H9 (cell line): ENCODE measurements around the gene NCAPH2. TPM values are rescaled to one million over a fixed set of nuclear protein-coding genes. Genes with fewer than 3 reads are reported as not detected.
A peak's percentile ranks its signal among the peaks of the same experiment; 100 is the strongest.

Experiments
- DNase-seq: peaks from one replicate; pipeline ENCODE4 v3.0.0-alpha.2; 2017
- H2AFZ ChIP-seq: one replicate; pipeline ENCODE4 v1.6.1; 2013; ENCODE audit warnings: mild to moderate bottlenecking, low read length, control low read depth, moderate library complexity
- H2AK5ac ChIP-seq: 2 replicates; pipeline ENCODE4 v1.6.1; 2013; ENCODE audit warnings: low read length, control low read depth, mixed read lengths; ENCODE audit not compliant: insufficient read length
- H2BK120ac ChIP-seq: one replicate; pipeline ENCODE4 v1.6.1; 2013; ENCODE audit warnings: low read depth, mild to moderate bottlenecking, low read length, control low read depth, inconsistent platforms; ENCODE audit not compliant: poor library complexity, severe bottlenecking
- H2BK12ac ChIP-seq: 2 replicates; pipeline ENCODE4 v1.6.1; 2013; ENCODE audit warnings: low read length, control low read depth, mixed read lengths, low read depth; ENCODE audit not compliant: insufficient read length
- H2BK15ac ChIP-seq: 2 replicates; pipeline ENCODE4 v1.6.1; 2013; ENCODE audit warnings: low read depth, low read length, control low read depth
- H2BK20ac ChIP-seq: one replicate; pipeline ENCODE4 v1.6.1; 2013; ENCODE audit warnings: low read depth, mild to moderate bottlenecking, low read length, control low read depth, inconsistent platforms; ENCODE audit not compliant: poor library complexity, severe bottlenecking
- H2BK5ac ChIP-seq: 2 replicates; pipeline ENCODE4 v1.6.1; 2013; ENCODE audit warnings: low read length, control low read depth, mixed read lengths; ENCODE audit not compliant: insufficient read length
- H3K14ac ChIP-seq: 2 replicates; pipeline ENCODE4 v1.6.1; 2013; ENCODE audit warnings: low read length, control low read depth; ENCODE audit not compliant: insufficient read depth
- H3K18ac ChIP-seq: 2 replicates; pipeline ENCODE4 v1.6.1; 2013; ENCODE audit warnings: low read depth, mild to moderate bottlenecking, mixed read lengths, low read length, control low read depth; ENCODE audit not compliant: insufficient read length
- H3K23ac ChIP-seq: 2 replicates; pipeline ENCODE4 v1.6.1; 2013; ENCODE audit warnings: low read length, control low read depth, mixed read lengths, low read depth; ENCODE audit not compliant: insufficient read length
- H3K23me2 ChIP-seq: 2 replicates; pipeline ENCODE4 v1.6.1; 2013; ENCODE audit warnings: low read depth, mild to moderate bottlenecking, mixed read lengths, low read length, control low read depth; ENCODE audit not compliant: insufficient read length, poor library complexity, severe bottlenecking
- H3K27ac ChIP-seq: 2 replicates; pipeline ENCODE4 v1.5.1; 2013; ENCODE audit warnings: low read length, control low read depth, mixed read lengths, low read depth; ENCODE audit not compliant: insufficient read length
- H3K27me3 ChIP-seq: 2 replicates; pipeline ENCODE4 v1.6.1; 2013; ENCODE audit warnings: low read length, control low read depth, inconsistent platforms; ENCODE audit not compliant: insufficient read depth
- H3K4ac ChIP-seq: 2 replicates; pipeline ENCODE4 v1.6.1; 2013; ENCODE audit warnings: low read depth, mild to moderate bottlenecking, control low read depth, inconsistent platforms, low read length, moderate library complexity
- H3K4me1 ChIP-seq: 2 replicates; pipeline ENCODE4 v1.6.1; 2013; ENCODE audit warnings: low read length, control low read depth, inconsistent platforms; ENCODE audit not compliant: insufficient read depth
- H3K4me2 ChIP-seq: 2 replicates; pipeline ENCODE4 v1.6.1; 2013; ENCODE audit warnings: low read length, control low read depth, mixed read lengths; ENCODE audit not compliant: insufficient read length, insufficient read depth
- H3K56ac ChIP-seq: 2 replicates; pipeline ENCODE4 v1.6.1; 2013; ENCODE audit warnings: low read depth, mild to moderate bottlenecking, mixed read lengths, low read length, control low read depth; ENCODE audit not compliant: insufficient read length
- H3K79me1 ChIP-seq: 2 replicates; pipeline ENCODE4 v1.6.1; 2013; ENCODE audit warnings: low read depth, mild to moderate bottlenecking, moderate library complexity, low read length, control low read depth, inconsistent platforms; ENCODE audit not compliant: insufficient read depth, poor library complexity, severe bottlenecking
- H3K79me2 ChIP-seq: 2 replicates; pipeline ENCODE4 v1.6.1; 2013; ENCODE audit warnings: low read length, control low read depth, inconsistent platforms; ENCODE audit not compliant: insufficient read depth
- H3K9ac ChIP-seq: 2 replicates; pipeline ENCODE4 v1.6.1; 2013; ENCODE audit warnings: low read length, control low read depth, mixed read lengths; ENCODE audit not compliant: insufficient read length; ENCODE audit errors: extremely low read depth
- H3K9me3 ChIP-seq: one replicate; pipeline ENCODE4 v1.6.1; 2013; ENCODE audit warnings: low read depth, low read length, inconsistent platforms; ENCODE audit not compliant: control insufficient read depth
- H3T11ph ChIP-seq: one replicate; pipeline ENCODE4 v1.6.1; 2013; ENCODE audit warnings: mild to moderate bottlenecking, low read length, control low read depth, inconsistent platforms
- H4K20me1 ChIP-seq: one replicate; pipeline ENCODE4 v1.6.1; 2013; ENCODE audit not compliant: control insufficient read depth, insufficient read length, insufficient read depth
- H4K5ac ChIP-seq: 2 replicates; pipeline ENCODE4 v1.6.1; 2013; ENCODE audit warnings: low read depth, mild to moderate bottlenecking, mixed read lengths, low read length, control low read depth; ENCODE audit not compliant: insufficient read length
- H4K8ac ChIP-seq: replicated peaks from 2 replicates; pipeline ENCODE4 v1.6.1; 2013; ENCODE audit warnings: low read length, control low read depth, mixed read lengths, low read depth; ENCODE audit not compliant: insufficient read length
- H4K91ac ChIP-seq: 2 replicates; pipeline ENCODE4 v1.6.1; 2013; ENCODE audit warnings: low read depth, mild to moderate bottlenecking, moderate library complexity, mixed read lengths, low read length, control low read depth; ENCODE audit not compliant: insufficient read length
- H3K27ac Mint-ChIP-seq, 3 experiments: 2 replicates in 2 of 3; 3 replicates in 1 of 3; pipeline ENCODE4 v1.8.0; 2020 to 2021; ENCODE audit warnings: mixed read lengths in 3 of 3, mild to moderate bottlenecking in 1 of 3, moderate library complexity in 1 of 3
- H3K27me3 Mint-ChIP-seq: 2 replicates; pipeline ENCODE4 v1.8.0; 2021; ENCODE audit warnings: low read depth, mild to moderate bottlenecking, moderate library complexity, mixed read lengths
- H3K36me3 Mint-ChIP-seq, 3 experiments: 2 replicates in 2 of 3; 3 replicates in 1 of 3; pipeline ENCODE4 v1.8.0; 2020 to 2021; ENCODE audit warnings: low read depth in 3 of 3, mixed read lengths in 3 of 3; ENCODE audit not compliant: insufficient read depth in 1 of 3
- H3K4me1 Mint-ChIP-seq, 2 experiments: 2 replicates each; pipeline ENCODE4 v1.8.0; 2020; ENCODE audit warnings: mixed read lengths in 2 of 2
- H3K4me3 Mint-ChIP-seq, 2 experiments: 2 replicates in 1 of 2; 3 replicates in 1 of 2; pipeline ENCODE4 v1.8.0; 2020 to 2021; ENCODE audit warnings: mild to moderate bottlenecking in 2 of 2, mixed read lengths in 2 of 2, moderate library complexity in 1 of 2
- H3K9me3 Mint-ChIP-seq, 2 experiments: 2 replicates in 1 of 2; 3 replicates in 1 of 2; pipeline ENCODE4 v1.8.0; 2020; ENCODE audit warnings: mild to moderate bottlenecking in 2 of 2, mixed read lengths in 2 of 2, moderate library complexity in 1 of 2
- WGBS: extraction: QIAGEN DNeasy Blood & Tissue Kit; methylation state at CpG from one replicate; pipeline ENCODE4 v1.1.7; 2013; ENCODE audit warnings: missing lambda C conversion rate, low lambda C conversion rate, mixed read lengths; ENCODE audit not compliant: insufficient read length; ENCODE audit errors: extremely low coverage; 5-methylcytosine and 5-hydroxymethylcytosine counted together
- total RNA-seq: library from RNA; stranded (reverse); gene quantifications from 2 replicates; pipeline ENCODE4 v1.2.1, GENCODE V29; 2021
- TF ChIP-seq, protein P1 (sequence below): fragments of 200-600 bp; sonication (generic); conservative IDR thresholded peaks from 3 replicates; pipeline ENCODE4 v1.8.0; 2021; ENCODE audit warnings: antibody characterized with exemption, mild to moderate bottlenecking

NCAPH2 gene
- total RNA-seq, 1 experiment from 2014 or later: 76.2 TPM

DNA sequence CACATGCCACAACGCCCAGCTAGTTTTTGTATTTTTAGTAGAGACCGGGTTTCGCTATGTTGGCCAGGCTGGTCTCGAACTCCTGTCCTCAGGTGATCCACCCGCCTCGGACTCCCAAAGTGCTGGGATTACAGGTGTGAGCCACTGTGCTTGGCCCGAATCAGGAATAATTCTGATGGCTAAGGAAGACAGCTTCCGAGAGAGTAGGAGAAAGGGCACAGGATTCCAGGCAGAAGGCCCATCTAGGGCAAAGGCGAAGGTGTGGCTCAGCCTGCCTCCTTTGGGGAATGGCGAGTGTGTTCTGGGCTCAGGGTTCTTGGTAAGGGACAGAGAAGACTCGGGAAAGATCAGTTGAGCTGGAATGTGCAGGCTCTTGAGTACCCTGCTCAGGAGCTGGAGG lies 56.3 kb downstream of the NCAPH2 start:
- Histone ChIP-seq H3K9me3 (no peaks in the 10 kb centered on the region), H3K23ac (no peak overlapping the region), H3K27me3 (no peaks in the 10 kb centered on the region), H2BK12ac (no peak overlapping the region), H4K5ac (no peak overlapping the region), H3K23me2 (no peaks in the 10 kb centered on the region), H3K56ac (no peak overlapping the region), H2BK20ac (no peak overlapping the region), H3K79me1 (no peaks in the 10 kb centered on the region), H2BK15ac (no peak overlapping the region), H2AK5ac (no peak overlapping the region), H4K91ac (no peak overlapping the region), H3K79me2 (no peaks in the 10 kb centered on the region), H3T11ph (no peak overlapping the region), H3K18ac (no peak overlapping the region), H2BK120ac (no peak overlapping the region), H3K4ac (no peak overlapping the region), H3K4me2 (no peak overlapping the region), H2AFZ (no peak overlapping the region), H3K27ac (no peak overlapping the region), H3K9ac (no peak overlapping the region), H4K20me1 (no peaks in the 10 kb centered on the region), H3K14ac (no peak overlapping the region), H2BK5ac (no peak overlapping the region), H3K4me1 (no peaks in the 10 kb centered on the region), H4K8ac (no peak overlapping the region)
- no peak for DNase-seq
- no CpG with 5 or more reads among the region's 11 CpGs for WGBS
- Mint-ChIP-seq H3K4me3 (peak overlapping the region in 1 of 2 experiments; percentile 8; a peak in 3 of 5 replicates), H3K9me3 (no peaks in the 10 kb centered on the region), H3K27me3 (peaks cover 37% of the 10 kb centered on the region), H3K36me3 (peaks cover 1 to 17% (median 14%) of the 10 kb centered on the region in 3 experiments; a peak in 6 of 7 replicates), H3K27ac (no peak overlapping the region), H3K4me1 (peaks cover 9 to 10% of the 10 kb centered on the region in 2 experiments)
- TF ChIP-seq, protein P1, sequence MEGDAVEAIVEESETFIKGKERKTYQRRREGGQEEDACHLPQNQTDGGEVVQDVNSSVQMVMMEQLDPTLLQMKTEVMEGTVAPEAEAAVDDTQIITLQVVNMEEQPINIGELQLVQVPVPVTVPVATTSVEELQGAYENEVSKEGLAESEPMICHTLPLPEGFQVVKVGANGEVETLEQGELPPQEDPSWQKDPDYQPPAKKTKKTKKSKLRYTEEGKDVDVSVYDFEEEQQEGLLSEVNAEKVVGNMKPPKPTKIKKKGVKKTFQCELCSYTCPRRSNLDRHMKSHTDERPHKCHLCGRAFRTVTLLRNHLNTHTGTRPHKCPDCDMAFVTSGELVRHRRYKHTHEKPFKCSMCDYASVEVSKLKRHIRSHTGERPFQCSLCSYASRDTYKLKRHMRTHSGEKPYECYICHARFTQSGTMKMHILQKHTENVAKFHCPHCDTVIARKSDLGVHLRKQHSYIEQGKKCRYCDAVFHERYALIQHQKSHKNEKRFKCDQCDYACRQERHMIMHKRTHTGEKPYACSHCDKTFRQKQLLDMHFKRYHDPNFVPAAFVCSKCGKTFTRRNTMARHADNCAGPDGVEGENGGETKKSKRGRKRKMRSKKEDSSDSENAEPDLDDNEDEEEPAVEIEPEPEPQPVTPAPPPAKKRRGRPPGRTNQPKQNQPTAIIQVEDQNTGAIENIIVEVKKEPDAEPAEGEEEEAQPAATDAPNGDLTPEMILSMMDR: no peak
